ENCODE measurements around the gene MAZ. TPM values are rescaled to one million over a fixed set of nuclear protein-coding genes. Genes with fewer than 3 reads are reported as not detected.
"Not testable (repeated sequence)": the region's sequence is repeated elsewhere in the genome, so short reads cannot be mapped to it uniquely, and the experiment has no call there.

Gene MAZ
- 100 to 1,000 TPM; 290 to 330 TPM for total RNA-seq

DNA sequence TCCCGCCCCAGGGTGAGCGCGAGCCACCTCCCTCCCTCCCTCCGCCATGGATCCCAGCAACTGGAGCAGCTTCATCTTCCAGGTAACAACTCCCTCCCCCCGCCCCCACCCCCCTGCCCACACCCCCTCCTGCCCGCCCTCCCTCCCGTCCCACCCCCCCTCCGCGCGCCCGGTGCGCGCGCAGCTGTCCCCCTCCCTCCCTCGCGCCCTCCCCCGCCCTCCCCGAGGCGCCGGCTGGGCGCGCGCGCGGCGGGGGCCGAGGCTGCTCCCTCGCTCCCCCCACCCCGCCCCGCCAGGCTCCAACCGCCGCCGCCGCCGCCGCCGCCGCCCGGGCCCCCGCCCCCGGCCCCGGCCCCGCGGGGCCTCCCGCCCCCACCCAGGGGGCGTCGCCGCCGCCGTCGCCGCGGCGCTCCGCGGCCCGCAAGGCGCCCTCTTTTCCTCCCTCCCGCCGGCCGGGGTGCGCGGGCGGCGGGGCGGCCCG is at the start of gene MAZ:
MAZ (plus strand) TSS at position 431 of the 481 bp plus-strand sequence. CDS start 173 bp downstream, outside the sequence.
- H3K27me3 Mint-ChIP-seq (ENCODE audit: low read depth): no peaks in the 10 kb centered on the region
- no peak for DNase-seq
- H3K36me3 Mint-ChIP-seq (ENCODE audit: low read depth): peaks cover 57% of the 10 kb centered on the region
- H3K4me1 Mint-ChIP-seq (ENCODE audit: low read depth): peaks cover 43% of the 10 kb centered on the region
- H3K9me3 Mint-ChIP-seq: no peaks in the 10 kb centered on the region
- intact Hi-C loops (cut with micrococcal nuclease): loop anchor here (5.0 kb wide), 8 partner anchors 59 to 984 kb away; partner anchors contain the start of genes ALDOA, ATXN2L, C16orf54 and C16orf92
- peak within 1 kb of the TSS; percentile 99 for H3K4me3 Mint-ChIP-seq
- peak within 1 kb of the TSS; percentile 100 for H3K27ac Mint-ChIP-seq
- CTCF ChIA-PET: interaction anchor here (0.6 to 3.0 kb wide), 3 partner anchors 13 to 42 kb away, joined by 3 to 18 read pairs (median 3); partner anchors contain the start of gene MVP

DNA sequence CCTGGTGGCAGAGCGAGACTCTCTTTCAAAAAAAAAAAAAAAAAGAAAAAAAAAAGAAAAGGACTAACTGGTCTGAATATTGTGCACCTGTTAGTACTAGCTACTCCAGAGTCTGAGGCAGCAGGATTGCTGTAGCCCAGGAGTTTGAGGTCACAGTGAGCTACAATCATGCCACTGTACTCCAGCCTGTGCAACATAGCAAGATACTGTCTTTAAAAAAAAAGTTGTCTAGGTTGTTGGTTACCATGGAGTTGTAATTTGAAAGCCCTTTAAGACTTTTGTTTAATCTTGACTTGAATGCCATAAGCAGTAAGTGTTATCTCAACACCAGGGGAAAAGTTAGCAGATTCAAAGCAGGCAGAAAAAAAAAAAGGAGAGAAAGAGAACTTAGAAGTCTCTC is 49.7 kb upstream of the MAZ start:
- H3K4me1 Mint-ChIP-seq (ENCODE audit: low read depth): peaks cover 38% of the 10 kb centered on the region
- no peak for DNase-seq
- no peaks in the 10 kb centered on the region for H3K36me3 Mint-ChIP-seq (ENCODE audit: low read depth)
- H3K27ac Mint-ChIP-seq: no peak overlapping the region
- H3K4me3 Mint-ChIP-seq: no peak overlapping the region
- intact Hi-C loops (cut with micrococcal nuclease): no loop called here
- CTCF ChIA-PET: interaction anchor here (0.6 to 1.2 kb wide), 7 partner anchors 13 to 1572 kb away, joined by 3 to 4 read pairs (median 3); no protein-coding TSS in a partner anchor
- no peaks in the 10 kb centered on the region for H3K9me3 Mint-ChIP-seq
- no peaks in the 10 kb centered on the region for H3K27me3 Mint-ChIP-seq (ENCODE audit: low read depth)

GRCh38 chr16:29757086-29757485 is 49.2 kb upstream of the MAZ start:
- H3K27ac Mint-ChIP-seq; intact Hi-C loops (cut with micrococcal nuclease); H3K27me3 Mint-ChIP-seq (ENCODE audit: low read depth); DNase-seq; H3K9me3 Mint-ChIP-seq; H3K4me3 Mint-ChIP-seq; H3K36me3 Mint-ChIP-seq (ENCODE audit: low read depth): not testable (repeated sequence)
- CTCF ChIA-PET: interaction anchor here (0.6 to 1.2 kb wide), 5 partner anchors 18 to 1573 kb away, joined by 3 to 4 read pairs (median 3); no protein-coding TSS in a partner anchor
- peaks cover 38% of the 10 kb centered on the region for H3K4me1 Mint-ChIP-seq (ENCODE audit: low read depth)

- no peaks in the 10 kb centered on the region for H3K27me3 Mint-ChIP-seq (ENCODE audit: low read depth)
- intact Hi-C loops (cut with micrococcal nuclease): no loop called here
- no peak for DNase-seq
- H3K36me3 Mint-ChIP-seq (ENCODE audit: low read depth): no peaks in the 10 kb centered on the region
- peaks cover 38% of the 10 kb centered on the region for H3K4me1 Mint-ChIP-seq (ENCODE audit: low read depth)
- no peaks in the 10 kb centered on the region for H3K9me3 Mint-ChIP-seq
- CTCF ChIA-PET: interaction anchor here (0.6 to 1.1 kb wide), 3 partner anchors 26 to 813 kb away, joined by 3 to 4 read pairs (median 3); no protein-coding TSS in a partner anchor
- H3K27ac Mint-ChIP-seq: no peak overlapping the region
- H3K4me3 Mint-ChIP-seq: no peak overlapping the region
These were observed 48.3 kb upstream of the MAZ start for GRCh38 chr16:29757950-29758466.

DNA sequence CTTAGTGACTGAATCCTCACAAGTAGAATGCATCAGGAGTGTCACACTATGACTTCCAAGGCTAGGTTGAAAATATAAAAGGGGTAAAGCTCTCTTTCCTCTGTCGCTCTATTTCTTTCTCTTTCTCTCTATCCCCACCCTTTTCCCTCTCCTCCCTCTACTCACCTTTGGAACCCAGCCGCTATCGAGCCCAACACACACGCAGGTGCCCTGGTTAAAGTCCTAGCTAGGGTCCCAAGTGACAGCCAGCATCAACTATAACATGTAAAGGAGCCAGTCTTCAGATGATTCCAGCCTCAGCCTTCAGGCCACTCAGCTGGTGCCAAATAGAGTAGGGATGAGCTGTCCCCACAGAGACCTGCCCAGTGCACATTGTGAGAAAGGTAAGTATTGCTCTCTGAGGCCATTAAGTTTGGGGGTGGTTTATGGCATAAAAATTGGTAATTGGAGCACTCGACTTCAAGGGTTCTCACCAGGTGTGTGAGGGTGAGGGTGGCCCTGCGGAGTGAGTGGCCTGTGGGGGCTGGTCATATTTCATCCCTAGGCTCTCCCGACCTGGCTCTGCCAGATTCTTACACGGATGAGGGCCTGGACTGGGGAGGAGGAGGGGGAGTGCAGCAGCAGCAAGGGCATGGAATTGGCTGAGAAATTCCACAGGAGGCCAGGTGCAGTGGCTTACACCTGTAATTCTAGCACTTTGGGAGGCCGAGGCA is 45.6 kb upstream of the MAZ start:
- CTCF ChIA-PET: no interaction called here
- Mint-ChIP-seq H3K36me3 (ENCODE audit: low read depth) (no peaks in the 10 kb centered on the region), H3K4me1 (ENCODE audit: low read depth) (peaks cover 28% of the 10 kb centered on the region), H3K9me3 (no peaks in the 10 kb centered on the region), H3K27me3 (ENCODE audit: low read depth) (no peaks in the 10 kb centered on the region), H3K27ac (peak overlapping the region; percentile 54), H3K4me3 (no peak overlapping the region)
- DNase-seq: no peak
- intact Hi-C loops (cut with micrococcal nuclease): no loop called here

DNA sequence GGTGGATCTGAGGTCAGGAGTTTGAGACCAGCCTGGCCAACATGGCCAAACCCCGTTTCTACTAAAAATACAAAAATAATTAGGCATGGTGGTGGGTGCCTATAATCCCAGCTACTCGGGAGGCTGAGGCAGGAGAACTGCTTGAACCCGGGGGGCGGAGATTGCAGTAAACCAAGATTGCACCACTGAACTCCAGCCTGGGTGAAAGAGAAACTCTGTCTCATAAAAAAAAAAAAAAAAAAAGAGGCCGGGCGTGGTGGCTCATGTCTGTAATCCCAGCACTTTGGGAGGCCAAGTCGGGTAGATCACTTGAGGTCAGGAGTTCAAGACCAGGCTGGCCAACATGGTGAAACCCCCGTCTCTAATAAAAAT is 45.1 kb upstream of the MAZ start:
- H3K9me3 Mint-ChIP-seq; H3K27me3 Mint-ChIP-seq (ENCODE audit: low read depth); DNase-seq; H3K36me3 Mint-ChIP-seq (ENCODE audit: low read depth); intact Hi-C loops (cut with micrococcal nuclease); H3K27ac Mint-ChIP-seq; H3K4me3 Mint-ChIP-seq; CTCF ChIA-PET: not testable (repeated sequence)
- H3K4me1 Mint-ChIP-seq (ENCODE audit: low read depth): peaks cover 24% of the 10 kb centered on the region

DNA sequence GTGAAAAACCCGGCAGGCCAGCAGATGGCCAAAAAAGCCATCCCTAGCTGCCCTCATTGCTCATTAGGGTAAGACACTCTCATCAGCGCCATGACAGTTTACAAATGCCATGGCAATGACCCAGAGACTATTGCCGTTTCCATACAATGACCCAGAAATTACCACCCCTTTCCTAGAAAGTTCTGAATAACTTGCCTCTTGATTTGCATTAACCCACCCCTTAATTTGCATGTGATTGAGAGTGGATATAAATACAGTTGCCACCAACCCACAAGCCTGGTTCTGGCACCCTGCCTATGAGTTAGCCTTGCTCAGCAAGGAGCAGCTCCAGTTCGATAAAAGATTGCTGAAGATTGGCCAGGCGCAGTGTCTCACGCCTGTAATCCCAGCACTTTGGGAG is 44.4 kb upstream of the MAZ start:
- Mint-ChIP-seq H3K27ac (no peak overlapping the region), H3K9me3 (no peaks in the 10 kb centered on the region), H3K4me3 (no peak overlapping the region), H3K36me3 (ENCODE audit: low read depth) (no peaks in the 10 kb centered on the region), H3K4me1 (ENCODE audit: low read depth) (peaks cover 18% of the 10 kb centered on the region), H3K27me3 (ENCODE audit: low read depth) (no peaks in the 10 kb centered on the region)
- DNase-seq: no peak
- intact Hi-C loops (cut with micrococcal nuclease): no loop called here
- CTCF ChIA-PET: no interaction called here

DNA sequence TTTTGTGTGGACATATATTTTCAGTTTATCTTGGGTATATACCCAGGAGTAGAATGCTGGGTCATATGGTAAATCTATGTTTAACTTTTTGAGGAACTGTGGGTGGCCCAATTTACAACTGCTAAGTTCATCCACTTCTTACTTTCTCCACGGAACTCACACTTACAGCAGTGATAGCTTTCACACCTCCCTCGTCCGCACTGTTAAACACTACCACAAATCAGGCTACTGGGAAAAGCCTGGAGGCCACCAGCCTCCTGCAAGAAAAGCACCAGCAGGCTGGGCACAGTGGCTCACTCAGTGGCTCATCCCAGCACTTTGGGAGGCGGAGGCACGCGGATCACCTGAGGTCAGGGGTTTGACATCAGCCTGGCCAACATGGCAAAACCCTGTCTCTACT is 43.0 kb upstream of the MAZ start:
- peaks cover 8% of the 10 kb centered on the region for H3K4me1 Mint-ChIP-seq (ENCODE audit: low read depth)
- intact Hi-C loops (cut with micrococcal nuclease): no loop called here

GRCh38 chr16:29765167-29766032 is 40.9 kb upstream of the MAZ start:
- Mint-ChIP-seq H3K4me3 (no peak overlapping the region), H3K27ac (no peak overlapping the region), H3K36me3 (ENCODE audit: low read depth) (no peaks in the 10 kb centered on the region), H3K27me3 (ENCODE audit: low read depth) (no peaks in the 10 kb centered on the region), H3K9me3 (no peaks in the 10 kb centered on the region), H3K4me1 (ENCODE audit: low read depth) (peaks cover 6% of the 10 kb centered on the region)
- CTCF ChIA-PET: interaction anchor here (0.9 kb wide), 1 partner anchor 65 kb away, joined by 3 read pairs; no protein-coding TSS in a partner anchor
- no peak for DNase-seq
- intact Hi-C loops (cut with micrococcal nuclease): no loop called here

More for the DNA sequence above, 43.0 kb upstream of the MAZ start:
- no peaks in the 10 kb centered on the region for H3K36me3 Mint-ChIP-seq (ENCODE audit: low read depth)
- H3K9me3 Mint-ChIP-seq: no peaks in the 10 kb centered on the region
- H3K4me3 Mint-ChIP-seq: no peak overlapping the region
- no peak overlapping the region for H3K27ac Mint-ChIP-seq
- H3K27me3 Mint-ChIP-seq (ENCODE audit: low read depth): no peaks in the 10 kb centered on the region
- CTCF ChIA-PET: no interaction called here
- no peak for DNase-seq

- no peaks in the 10 kb centered on the region for H3K36me3 Mint-ChIP-seq (ENCODE audit: low read depth)
- intact Hi-C loops (cut with micrococcal nuclease): no loop called here
- H3K27me3 Mint-ChIP-seq (ENCODE audit: low read depth): no peaks in the 10 kb centered on the region
- no peak overlapping the region for H3K4me3 Mint-ChIP-seq
- no peaks in the 10 kb centered on the region for H3K9me3 Mint-ChIP-seq
- CTCF ChIA-PET: interaction anchor here (1.0 kb wide), 1 partner anchor 37 kb away, joined by 3 read pairs; no protein-coding TSS in a partner anchor
- no peak for DNase-seq
- peaks cover 3% of the 10 kb centered on the region for H3K4me1 Mint-ChIP-seq (ENCODE audit: low read depth)
- no peak overlapping the region for H3K27ac Mint-ChIP-seq
These were observed 39.8 kb upstream of the MAZ start for GRCh38 chr16:29766571-29766970.

- Mint-ChIP-seq H3K4me1 (ENCODE audit: low read depth) (peaks cover 4% of the 10 kb centered on the region), H3K9me3 (no peaks in the 10 kb centered on the region), H3K27ac (no peak overlapping the region), H3K4me3 (no peak overlapping the region), H3K36me3 (ENCODE audit: low read depth) (no peaks in the 10 kb centered on the region), H3K27me3 (ENCODE audit: low read depth) (no peaks in the 10 kb centered on the region)
- intact Hi-C loops (cut with micrococcal nuclease): no loop called here
- CTCF ChIA-PET: interaction anchor here (1.0 kb wide), 1 partner anchor 37 kb away, joined by 3 read pairs; no protein-coding TSS in a partner anchor
- no peak for DNase-seq
These were observed 39.3 kb upstream of the MAZ start for GRCh38 chr16:29767062-29767461.

- CTCF ChIA-PET: interaction anchor here (0.8 to 2.7 kb wide), 3 partner anchors 13 to 21 kb away, joined by 3 to 7 read pairs (median 3); partner anchors contain the start of gene KIF22
- no peak overlapping the region for H3K27ac Mint-ChIP-seq
- no peaks in the 10 kb centered on the region for H3K9me3 Mint-ChIP-seq
- no peak overlapping the region for H3K4me3 Mint-ChIP-seq
- peaks cover 4% of the 10 kb centered on the region for H3K4me1 Mint-ChIP-seq (ENCODE audit: low read depth)
- no peaks in the 10 kb centered on the region for H3K36me3 Mint-ChIP-seq (ENCODE audit: low read depth)
- H3K27me3 Mint-ChIP-seq (ENCODE audit: low read depth): no peaks in the 10 kb centered on the region
- DNase-seq: no peak
- intact Hi-C loops (cut with micrococcal nuclease): no loop called here
These were observed 36.8 kb upstream of the MAZ start for GRCh38 chr16:29769507-29769906.
